SK-N-SH (cell line): Measurements from ENCODE around the gene PALLD. TPM values are rescaled to one million over a fixed set of nuclear protein-coding genes. Genes with fewer than 3 reads are reported as not detected.

ENCODE experiments used
- CTCF ChIA-PET: fragments of 300-600, 350-600 bp; formaldehyde crosslinking; extraction: SDS; loops from one replicate; lab custom pipeline; 2021; lab: Yijun Ruan, JAX
- POLR2A ChIA-PET: fragments of 350-600 bp; sonication (Branson Sonifier 250); formaldehyde crosslinking; extraction: SDS; loops from one replicate; lab custom pipeline; 2020; ENCODE audit warnings: antibody characterized with exemption, inconsistent platforms; lab: Yijun Ruan, JAX
- DNase-seq: peaks from one replicate; pipeline ENCODE4 v3.0.0; 2012
- H2AFZ ChIP-seq: fragments of 200-600 bp; sonication (generic); 2 replicates; pipeline ENCODE4 v1.8.1; 2016; ENCODE audit warnings: antibody characterized with exemption, mild to moderate bottlenecking, low read depth
- H3F3A ChIP-seq: fragments of 200-600 bp; sonication (generic); replicated peaks from 2 replicates; pipeline ENCODE3; 2016; ENCODE audit warnings: antibody characterized with exemption, mild to moderate bottlenecking; ENCODE audit not compliant: insufficient read depth
- H3K27ac ChIP-seq, 2 experiments: fragments of 200-500 bp in 1 of 2; fragments of 200-600 bp in 1 of 2; sonication (Bioruptor generic) in 1 of 2; sonication (generic), shearing (Covaris generic) in 1 of 2; 2 replicates each; pipeline versions ENCODE4 v1.5.1 to v1.6.1; 2014 to 2016; ENCODE audit warnings: low read depth in 2 of 2, inconsistent platforms in 1 of 2, low read length in 1 of 2, mild to moderate bottlenecking in 1 of 2, mixed read lengths in 1 of 2
- H3K27me3 ChIP-seq: fragments of 200-600 bp; sonication (generic), shearing (Covaris generic); 2 replicates; pipeline ENCODE4 v1.6.1; 2016; ENCODE audit warnings: mixed run types; ENCODE audit not compliant: insufficient read depth
- H3K36me3 ChIP-seq, 2 experiments: fragments of 200-500 bp in 1 of 2; fragments of 200-600 bp in 1 of 2; sonication (Bioruptor generic) in 1 of 2; sonication (generic) in 1 of 2; replicated peaks in 1 of 2; 2 replicates each; pipeline versions ENCODE3 to v1.5.1; 2014 to 2016; ENCODE audit warnings: low read length in 1 of 2, mild to moderate bottlenecking in 1 of 2; ENCODE audit not compliant: insufficient read depth in 2 of 2, control insufficient read depth in 1 of 2
- H3K4me1 ChIP-seq, 2 experiments: fragments of 200-500 bp in 1 of 2; fragments of 200-600 bp in 1 of 2; sonication (Bioruptor generic) in 1 of 2; sonication (generic), shearing (Covaris generic) in 1 of 2; 2 replicates each; pipeline versions ENCODE4 v1.5.1 to v1.6.1; 2014 to 2016; ENCODE audit warnings: low read depth in 1 of 2, low read length in 1 of 2, mixed run types in 1 of 2; ENCODE audit not compliant: insufficient read depth in 2 of 2, control insufficient read depth in 1 of 2
- H3K4me2 ChIP-seq: fragments of 200-600 bp; sonication (generic), shearing (Covaris generic); 2 replicates; pipeline ENCODE4 v1.6.1; 2017; ENCODE audit warnings: mixed run types
- H3K4me3 ChIP-seq, 2 experiments: fragments of 200-500 bp in 1 of 2; fragments of 200-600 bp in 1 of 2; sonication (Bioruptor generic) in 1 of 2; sonication (generic), shearing (Covaris generic) in 1 of 2; 2 replicates each; pipeline versions ENCODE4 v1.5.1 to v1.8.1; 2014 to 2016; ENCODE audit warnings: low read depth in 2 of 2, inconsistent platforms in 1 of 2, low read length in 1 of 2, mild to moderate bottlenecking in 1 of 2, mixed read lengths in 1 of 2, moderate library complexity in 1 of 2
- H3K79me2 ChIP-seq: fragments of 200-600 bp; sonication (generic); 2 replicates; pipeline ENCODE4 v1.8.1; 2017; ENCODE audit warnings: mild to moderate bottlenecking; ENCODE audit not compliant: insufficient read depth
- H3K9ac ChIP-seq: fragments of 200-600 bp; sonication (generic); 2 replicates; pipeline ENCODE4 v1.6.1; 2017; ENCODE audit warnings: mixed run types
- H3K9me2 ChIP-seq: fragments of 200-600 bp; sonication (generic); 2 replicates; pipeline ENCODE4 v1.6.1; 2017; ENCODE audit warnings: mixed run types
- H3K9me3 ChIP-seq: fragments of 200-600 bp; sonication (generic); 2 replicates; pipeline ENCODE4 v1.6.1; 2017; ENCODE audit warnings: mixed run types, mild to moderate bottlenecking, moderate library complexity
- H4K20me1 ChIP-seq: fragments of 200-600 bp; sonication (generic); 2 replicates; pipeline ENCODE4 v1.6.1; 2017; ENCODE audit warnings: mild to moderate bottlenecking, mixed run types; ENCODE audit not compliant: insufficient read depth
- CTCF ChIP-seq: fragments of 200-600 bp; sonication (generic); IDR thresholded peaks from 2 replicates; pipeline ENCODE4 v1.6.1; 2017; ENCODE audit warnings: antibody characterized with exemption, mild to moderate bottlenecking, moderate library complexity
- EZH2phosphoT487 ChIP-seq: fragments of 200-600 bp; sonication (generic); IDR thresholded peaks from 2 replicates; pipeline ENCODE4 v1.6.1; 2017; ENCODE audit warnings: low read depth, mixed run types, mild to moderate bottlenecking, antibody characterized with exemption, moderate library complexity, borderline replicate concordance
- FOXJ3 ChIP-seq: sonication (generic); formaldehyde crosslinking; IDR thresholded peaks from 2 replicates; pipeline ENCODE4 v1.5.1; 2020; ENCODE audit warnings: mild to moderate bottlenecking, missing genetic modification reagents
- GATA2 ChIP-seq: sonication (generic); formaldehyde crosslinking; IDR thresholded peaks from 2 replicates; pipeline ENCODE4 v1.5.0; 2020; ENCODE audit warnings: mild to moderate bottlenecking, missing genetic modification reagents
- JUND ChIP-seq: IDR thresholded peaks from 2 replicates; pipeline ENCODE4 v1.4.0; 2012
- MAX ChIP-seq: IDR thresholded peaks from 2 replicates; pipeline ENCODE4 v1.4.0; 2012; ENCODE audit warnings: low read depth
- PBX3 ChIP-seq: IDR thresholded peaks from 2 replicates; pipeline ENCODE4; 2012
- RAD21 ChIP-seq: IDR thresholded peaks from 2 replicates; pipeline ENCODE4 v1.6.1; 2012; ENCODE audit warnings: mild to moderate bottlenecking, low read length
- RXRA ChIP-seq: IDR thresholded peaks from 2 replicates; pipeline ENCODE4 v1.4.0; 2012; ENCODE audit warnings: low read depth, mild to moderate bottlenecking, borderline replicate concordance
- SIN3A ChIP-seq: IDR thresholded peaks from 2 replicates; pipeline ENCODE4 v1.6.1; 2012; ENCODE audit warnings: low read depth, mild to moderate bottlenecking, low read length, moderate library complexity, borderline replicate concordance
- TAF1 ChIP-seq: IDR thresholded peaks from 2 replicates; pipeline ENCODE4 v1.6.1; 2012; ENCODE audit warnings: low read depth, mild to moderate bottlenecking, low read length, moderate library complexity, borderline replicate concordance
- TCF12 ChIP-seq: IDR thresholded peaks from 2 replicates; pipeline ENCODE4 v1.4.0; 2012
- USF1 ChIP-seq: IDR thresholded peaks from 2 replicates; pipeline ENCODE4 v1.4.0; 2012; ENCODE audit warnings: low read depth, borderline replicate concordance
- USF2 ChIP-seq: fragments of 150-350 bp; IDR thresholded peaks from 2 replicates; pipeline ENCODE4 v1.6.1; 2017; ENCODE audit warnings: antibody characterized with exemption, low read length, low read depth, borderline replicate concordance
- YY1 ChIP-seq: IDR thresholded peaks from 2 replicates; pipeline ENCODE4 v1.4.0; 2012; ENCODE audit warnings: low read depth, mild to moderate bottlenecking
- ZBTB33 ChIP-seq: IDR thresholded peaks from 2 replicates; pipeline ENCODE4 v1.4.0; 2012; ENCODE audit warnings: low read depth, borderline replicate concordance
- WGBS: methylation state at CpG from one replicate; pipeline ENCODE4 v1.1.6; 2017; ENCODE audit warnings: low lambda C conversion rate; 5-methylcytosine and 5-hydroxymethylcytosine counted together
- polyA plus RNA-seq, 3 experiments: library from polyadenylated mRNA; depleted of rRNA; stranded (reverse); fragments of >200 nt; gene quantifications; 2 replicates each; pipeline ENCODE4 v1.2.3, GENCODE V29; 2012

Gene PALLD
- polyA plus RNA-seq, 1 of the 3 experiments (the other 2 are of a cell fraction): 33.0 TPM

GRCh38 chr4:168863719-168864647, 367.1 kb downstream of the PALLD start:
- H3K4me1 ChIP-seq: peaks cover 14 to 34% of the 10 kb centered on the region in 2 experiments; a peak in 3 of 4 replicates
- WGBS: 73% methylated on average over 10 of the region's 10 CpGs
- peaks cover 7 to 38% of the 10 kb centered on the region in 2 experiments for H3K36me3 ChIP-seq
- peaks cover 93% of the 10 kb centered on the region for H3K79me2 ChIP-seq
- H3K4me3 ChIP-seq: no peak overlapping the region
- TF ChIP-seq TAF1 (no peak), USF2 (no peak), SIN3A (no peak), TCF12 (no peak), EZH2phosphoT487 (no peak), FOXJ3 (CRISPR knock-in tag) (no peak), RAD21 (no peak)
- H3K9ac ChIP-seq: no peak overlapping the region
- POLR2A ChIA-PET: no interaction called here
- no peaks in the 10 kb centered on the region for H4K20me1 ChIP-seq
- H3K9me3 ChIP-seq: no peaks in the 10 kb centered on the region
- H3F3A ChIP-seq: peaks cover 49% of the 10 kb centered on the region
- no peak overlapping the region for H3K4me2 ChIP-seq
- no peak for DNase-seq
- H3K27me3 ChIP-seq: no peaks in the 10 kb centered on the region
- CTCF ChIA-PET: interaction anchor here (1.1 to 1.2 kb wide), 2 partner anchors 9 to 154 kb away, joined by 3 to 4 read pairs; no protein-coding TSS in a partner anchor
- H3K27ac ChIP-seq: peak overlapping the region in 1 of 2 experiments; percentile 80; a peak in 2 of 4 replicates
- no peaks in the 10 kb centered on the region for H3K9me2 ChIP-seq
- no peak overlapping the region for H2AFZ ChIP-seq

- H3K4me3 ChIP-seq: no peak overlapping the region
- POLR2A ChIA-PET: no interaction called here
- H3K36me3 ChIP-seq: peaks cover 7 to 36% of the 10 kb centered on the region in 2 experiments
- DNase-seq: no peak
- H3K27ac ChIP-seq: peak overlapping the region; percentile 62 to 80; a peak in 3 of 4 replicates
- no peak overlapping the region for H2AFZ ChIP-seq
- no peaks in the 10 kb centered on the region for H4K20me1 ChIP-seq
- H3K9ac ChIP-seq: no peak overlapping the region; the same call in 1 of the 2 replicates
- peaks cover 10 to 37% of the 10 kb centered on the region in 2 experiments; a peak in 3 of 4 replicates for H3K4me1 ChIP-seq
- peaks cover 48% of the 10 kb centered on the region for H3F3A ChIP-seq
- 47% methylated on average over 5 of the region's 5 CpGs for WGBS
- CTCF ChIA-PET: interaction anchor here (1.1 to 1.2 kb wide), 3 partner anchors 10 to 155 kb away, joined by 3 to 4 read pairs (median 3); no protein-coding TSS in a partner anchor
- no peaks in the 10 kb centered on the region for H3K9me2 ChIP-seq
- peaks cover 94% of the 10 kb centered on the region for H3K79me2 ChIP-seq
- H3K9me3 ChIP-seq: no peaks in the 10 kb centered on the region
- H3K4me2 ChIP-seq: no peak overlapping the region
- H3K27me3 ChIP-seq: no peaks in the 10 kb centered on the region
- TF ChIP-seq PBX3 (peak; percentile 72), TCF12 (peak; percentile 67), GATA2 (CRISPR knock-in tag) (no peak), JUND (peak; percentile 56), CTCF (peak; percentile 64), MAX (0 out of 2 replicates have a peak, but pooled peaks have one; percentile 8), YY1 (no peak), RXRA (peak; percentile 29; the same call in 1 of the 2 replicates), USF1 (peak; percentile 21; the same call in 1 of the 2 replicates), ZBTB33 (no peak), RAD21 (peak; percentile 15; the same call in 1 of the 2 replicates)
These were observed 368.1 kb downstream of the PALLD start for GRCh38 chr4:168864821-168865541.
